ENCODE results near the gene DERL3. TPM values are rescaled to one million over a fixed set of nuclear protein-coding genes. Genes with fewer than 3 reads are reported as not detected.

Gene DERL3
- total RNA-seq, 1 experiment from 2014 or later, result 1.0 TPM

DNA sequence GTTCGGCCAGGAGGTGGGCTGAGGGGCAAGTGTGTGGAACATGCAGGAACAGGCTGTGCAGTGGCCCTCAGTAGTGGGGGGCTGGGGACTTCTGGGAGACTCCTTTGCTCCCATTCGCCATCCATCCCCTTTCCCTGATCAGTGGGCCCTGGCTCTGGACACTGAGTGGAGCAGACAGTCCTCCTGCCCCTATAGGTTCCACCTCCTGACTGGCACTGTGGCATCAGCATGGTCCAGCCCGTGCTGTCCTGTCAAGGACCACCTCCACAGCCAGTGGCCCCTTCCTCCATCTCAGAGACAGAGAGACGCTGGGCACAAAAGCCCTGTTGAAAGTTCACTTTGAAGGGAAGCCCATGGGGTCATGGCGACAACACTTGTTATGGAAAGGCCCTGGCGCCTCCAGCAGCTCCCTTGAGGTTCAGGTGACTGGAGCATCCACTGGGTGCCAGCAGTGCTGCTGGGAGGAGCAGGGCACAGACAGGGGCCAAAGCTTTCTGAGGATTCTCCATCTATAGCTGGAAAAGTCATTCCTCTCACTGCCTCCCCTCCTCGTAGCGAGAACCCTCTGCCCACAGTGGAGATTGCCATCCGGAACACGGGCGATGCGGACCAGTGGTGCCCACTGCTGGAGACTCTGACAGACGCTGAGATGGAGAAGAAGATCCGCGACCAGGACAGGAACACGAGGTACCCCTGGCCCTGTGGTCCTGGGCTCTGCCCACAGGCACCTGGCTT lies 5.6 kb downstream of the DERL3 start:
- Histone ChIP-seq H3K9me3 (ENCODE audit: control insufficient read depth, insufficient read depth, low read depth, low read length) (no peaks in the 10 kb centered on the region), H3K27ac (ENCODE audit: low read length) (no peak overlapping the region), H3K27me3 (ENCODE audit: control insufficient read depth, insufficient read depth, low read length) (no peaks in the 10 kb centered on the region), H3K4me3 (ENCODE audit: low read depth in 2 of 2, low read length in 2 of 2) (no peak overlapping the region), H3K4me1 (ENCODE audit: control insufficient read depth, insufficient read depth, low read length) (no peaks in the 10 kb centered on the region), H3K36me3 (ENCODE audit: control insufficient read depth, insufficient read depth, low read length) (no peaks in the 10 kb centered on the region)
- ATAC-seq (no peak), DNase-seq (ENCODE audit: low read depth, low spot score) (no peak)
- in situ Hi-C loops (cut with HindIII; ENCODE audit: low pct_unique_long_range_greater_than_20kb, low sequenced_read_pairs), result no loop called here
- no TSS peak for BruUV-seq (replicated peaks)
- intact Hi-C loops (cut with micrococcal nuclease; ENCODE audit: unreplicated experiment), result no loop called here
- no peak for TF ChIP-seq SIN3A (IDR thresholded peaks at IDR 0.05; ENCODE audit: borderline replicate concordance, insufficient read depth, low read depth, low read length)
- POLR2A ChIA-PET, result no interaction called here
- CTCF ChIA-PET, result no interaction called here

DNA sequence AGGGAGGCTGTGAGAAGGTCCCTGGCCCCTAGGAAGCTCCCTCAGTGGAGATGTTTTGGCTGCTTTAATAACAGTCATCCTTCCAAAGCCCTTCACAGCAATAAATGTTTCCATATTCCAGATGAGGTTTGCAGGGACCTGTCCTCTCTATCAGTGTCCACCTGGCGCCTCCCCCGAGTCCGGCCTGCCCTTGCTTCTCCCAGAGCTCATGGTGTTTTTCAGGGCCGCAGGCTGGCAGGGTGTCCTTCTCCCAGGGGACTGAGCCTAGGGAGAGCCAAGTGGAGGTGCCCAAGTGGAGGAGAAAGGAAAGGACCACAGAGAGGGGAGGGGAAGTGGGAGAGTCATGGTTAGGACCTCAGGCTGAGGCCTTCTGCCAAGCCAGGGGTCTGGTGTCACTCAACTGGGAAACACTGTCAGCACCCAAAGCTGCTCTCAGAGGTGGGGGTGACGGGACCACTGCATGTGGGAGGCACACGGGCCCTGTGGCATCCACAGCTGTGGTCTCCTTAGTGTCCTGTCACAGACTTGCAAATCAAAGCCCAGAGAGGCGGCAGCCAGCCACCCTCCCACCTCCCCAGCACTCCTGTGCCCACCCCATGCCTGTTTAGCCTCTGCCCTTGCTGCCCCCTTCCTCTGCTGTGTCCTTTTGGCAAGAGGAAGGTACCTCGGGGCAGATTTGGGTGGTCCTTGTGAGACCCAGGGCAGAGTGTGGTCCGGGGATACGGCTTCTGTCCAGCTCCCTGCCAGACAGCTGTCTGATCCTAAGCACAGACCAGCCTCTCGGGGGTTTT lies 6.4 kb downstream of the DERL3 start:
- DNase-seq (ENCODE audit: low read depth, low spot score), result no peak
- no peaks in the 10 kb centered on the region for H3K27me3 ChIP-seq (ENCODE audit: control insufficient read depth, insufficient read depth, low read length)
- ChIA-PET POLR2A (no interaction called here), CTCF (no interaction called here)
- no peak for TF ChIP-seq POLR2AphosphoS5 (IDR thresholded peaks at IDR 0.05; ENCODE audit: low read depth, low read length)
- TF ChIP-seq, protein P1, sequence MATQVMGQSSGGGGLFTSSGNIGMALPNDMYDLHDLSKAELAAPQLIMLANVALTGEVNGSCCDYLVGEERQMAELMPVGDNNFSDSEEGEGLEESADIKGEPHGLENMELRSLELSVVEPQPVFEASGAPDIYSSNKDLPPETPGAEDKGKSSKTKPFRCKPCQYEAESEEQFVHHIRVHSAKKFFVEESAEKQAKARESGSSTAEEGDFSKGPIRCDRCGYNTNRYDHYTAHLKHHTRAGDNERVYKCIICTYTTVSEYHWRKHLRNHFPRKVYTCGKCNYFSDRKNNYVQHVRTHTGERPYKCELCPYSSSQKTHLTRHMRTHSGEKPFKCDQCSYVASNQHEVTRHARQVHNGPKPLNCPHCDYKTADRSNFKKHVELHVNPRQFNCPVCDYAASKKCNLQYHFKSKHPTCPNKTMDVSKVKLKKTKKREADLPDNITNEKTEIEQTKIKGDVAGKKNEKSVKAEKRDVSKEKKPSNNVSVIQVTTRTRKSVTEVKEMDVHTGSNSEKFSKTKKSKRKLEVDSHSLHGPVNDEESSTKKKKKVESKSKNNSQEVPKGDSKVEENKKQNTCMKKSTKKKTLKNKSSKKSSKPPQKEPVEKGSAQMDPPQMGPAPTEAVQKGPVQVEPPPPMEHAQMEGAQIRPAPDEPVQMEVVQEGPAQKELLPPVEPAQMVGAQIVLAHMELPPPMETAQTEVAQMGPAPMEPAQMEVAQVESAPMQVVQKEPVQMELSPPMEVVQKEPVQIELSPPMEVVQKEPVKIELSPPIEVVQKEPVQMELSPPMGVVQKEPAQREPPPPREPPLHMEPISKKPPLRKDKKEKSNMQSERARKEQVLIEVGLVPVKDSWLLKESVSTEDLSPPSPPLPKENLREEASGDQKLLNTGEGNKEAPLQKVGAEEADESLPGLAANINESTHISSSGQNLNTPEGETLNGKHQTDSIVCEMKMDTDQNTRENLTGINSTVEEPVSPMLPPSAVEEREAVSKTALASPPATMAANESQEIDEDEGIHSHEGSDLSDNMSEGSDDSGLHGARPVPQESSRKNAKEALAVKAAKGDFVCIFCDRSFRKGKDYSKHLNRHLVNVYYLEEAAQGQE (IDR thresholded peaks at IDR 0.05; ENCODE audit: insufficient read depth in 1 of 2, low read depth in 2 of 2, low read length in 1 of 2), result no peak
- TF ChIP-seq TCF7L2 (IDR thresholded peaks at IDR 0.05; ENCODE audit: low read depth, low read length), result no peak
- TF ChIP-seq, protein P2, sequence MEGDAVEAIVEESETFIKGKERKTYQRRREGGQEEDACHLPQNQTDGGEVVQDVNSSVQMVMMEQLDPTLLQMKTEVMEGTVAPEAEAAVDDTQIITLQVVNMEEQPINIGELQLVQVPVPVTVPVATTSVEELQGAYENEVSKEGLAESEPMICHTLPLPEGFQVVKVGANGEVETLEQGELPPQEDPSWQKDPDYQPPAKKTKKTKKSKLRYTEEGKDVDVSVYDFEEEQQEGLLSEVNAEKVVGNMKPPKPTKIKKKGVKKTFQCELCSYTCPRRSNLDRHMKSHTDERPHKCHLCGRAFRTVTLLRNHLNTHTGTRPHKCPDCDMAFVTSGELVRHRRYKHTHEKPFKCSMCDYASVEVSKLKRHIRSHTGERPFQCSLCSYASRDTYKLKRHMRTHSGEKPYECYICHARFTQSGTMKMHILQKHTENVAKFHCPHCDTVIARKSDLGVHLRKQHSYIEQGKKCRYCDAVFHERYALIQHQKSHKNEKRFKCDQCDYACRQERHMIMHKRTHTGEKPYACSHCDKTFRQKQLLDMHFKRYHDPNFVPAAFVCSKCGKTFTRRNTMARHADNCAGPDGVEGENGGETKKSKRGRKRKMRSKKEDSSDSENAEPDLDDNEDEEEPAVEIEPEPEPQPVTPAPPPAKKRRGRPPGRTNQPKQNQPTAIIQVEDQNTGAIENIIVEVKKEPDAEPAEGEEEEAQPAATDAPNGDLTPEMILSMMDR (IDR thresholded peaks at IDR 0.05), result no peak
- no peak for TF ChIP-seq SIN3A (IDR thresholded peaks at IDR 0.05; ENCODE audit: borderline replicate concordance, insufficient read depth, low read depth, low read length)
- H3K36me3 ChIP-seq (ENCODE audit: control insufficient read depth, insufficient read depth, low read length), result no peaks in the 10 kb centered on the region
- H3K9me3 ChIP-seq (ENCODE audit: control insufficient read depth, insufficient read depth, low read depth, low read length), result no peaks in the 10 kb centered on the region
- in situ Hi-C loops (cut with HindIII; ENCODE audit: low pct_unique_long_range_greater_than_20kb, low sequenced_read_pairs), result no loop called here
- H3K27ac ChIP-seq (ENCODE audit: low read length), result no peak overlapping the region
- no peak overlapping the region for H3K4me3 ChIP-seq (ENCODE audit: low read depth in 2 of 2, low read length in 2 of 2)
- no peak for ATAC-seq
- BruUV-seq (replicated peaks), result no TSS peak
- no peaks in the 10 kb centered on the region for H3K4me1 ChIP-seq (ENCODE audit: control insufficient read depth, insufficient read depth, low read length)
- intact Hi-C loops (cut with micrococcal nuclease; ENCODE audit: unreplicated experiment), result no loop called here

DNA sequence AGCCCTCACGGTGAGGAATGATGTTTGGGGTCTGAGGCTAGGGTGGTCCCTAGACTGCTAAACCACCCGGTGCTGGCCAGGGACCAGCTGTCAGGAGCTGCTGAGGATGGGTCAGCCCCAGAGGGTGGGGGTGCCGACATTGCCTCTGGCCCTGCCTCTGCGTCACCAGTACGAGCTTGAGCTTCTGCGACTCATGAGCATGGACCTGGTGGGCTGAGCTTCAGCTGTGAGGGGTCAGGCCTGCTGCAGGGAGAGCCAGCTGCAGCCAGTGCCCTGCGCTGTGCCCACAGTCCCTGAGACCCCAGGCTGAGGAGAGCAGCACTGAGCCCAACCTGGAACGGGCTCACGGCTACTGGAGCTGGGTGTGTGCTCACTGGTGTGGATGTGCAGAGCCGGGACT lies 7.0 kb downstream of the DERL3 start:
- Histone ChIP-seq H3K9me3 (ENCODE audit: control insufficient read depth, insufficient read depth, low read depth, low read length) (no peaks in the 10 kb centered on the region), H3K4me1 (ENCODE audit: control insufficient read depth, insufficient read depth, low read length) (no peaks in the 10 kb centered on the region), H3K27ac (ENCODE audit: low read length) (no peak overlapping the region), H3K27me3 (ENCODE audit: control insufficient read depth, insufficient read depth, low read length) (no peaks in the 10 kb centered on the region), H3K36me3 (ENCODE audit: control insufficient read depth, insufficient read depth, low read length) (no peaks in the 10 kb centered on the region), H3K4me3 (ENCODE audit: low read depth in 2 of 2, low read length in 2 of 2) (no peak overlapping the region)
- DNase-seq (ENCODE audit: low read depth, low spot score), result no peak
- TF ChIP-seq TCF7L2 (IDR thresholded peaks at IDR 0.05; ENCODE audit: low read depth, low read length), result no peak
- no peak for TF ChIP-seq SIN3A (IDR thresholded peaks at IDR 0.05; ENCODE audit: borderline replicate concordance, insufficient read depth, low read depth, low read length)
- TF ChIP-seq, protein P2 (IDR thresholded peaks at IDR 0.05), result no peak
- no peak for TF ChIP-seq POLR2AphosphoS5 (IDR thresholded peaks at IDR 0.05; ENCODE audit: low read depth, low read length)
- TF ChIP-seq, protein P1 (IDR thresholded peaks at IDR 0.05; ENCODE audit: insufficient read depth in 1 of 2, low read depth in 2 of 2, low read length in 1 of 2), result no peak
- ChIA-PET POLR2A (no interaction called here), CTCF (no interaction called here)
- in situ Hi-C loops (cut with HindIII; ENCODE audit: low pct_unique_long_range_greater_than_20kb, low sequenced_read_pairs) (no loop called here), intact Hi-C loops (cut with micrococcal nuclease; ENCODE audit: unreplicated experiment) (no loop called here)
- no peak for ATAC-seq
- BruUV-seq (replicated peaks), result no TSS peak
